GM12891 (cell line): ENCODE measurements around the gene IMMP2L.

ENCODE experiments used
- POLR2A ChIP-seq: IDR thresholded peaks from 2 replicates; pipeline ENCODE4 v1.6.1; 2011; ENCODE audit warnings: low read depth, low read length, control low read depth
- POLR2AphosphoS5 ChIP-seq: IDR thresholded peaks from 2 replicates; pipeline ENCODE4 v1.6.1; 2011; ENCODE audit warnings: low read depth, low read length, control low read depth

GRCh38 chr7:110645616-110646015 lies 916.7 kb downstream of the IMMP2L start:
- no peak for TF ChIP-seq POLR2A
- TF ChIP-seq POLR2AphosphoS5, result no peak
